HG03103 (cell line): ENCODE results near the gene CANX.
"Not testable (repeated sequence)": the region's sequence is repeated elsewhere in the genome, so short reads cannot be mapped to it uniquely, and the experiment has no call there.

Experiments used
- ATAC-seq: cut with Tn5 transposase; IDR thresholded peaks from one replicate; pipeline ENCODE4 v1.9.1; 2021; ENCODE audit warnings: low read depth; ENCODE audit not compliant: unreplicated experiment

The CANX gene

DNA sequence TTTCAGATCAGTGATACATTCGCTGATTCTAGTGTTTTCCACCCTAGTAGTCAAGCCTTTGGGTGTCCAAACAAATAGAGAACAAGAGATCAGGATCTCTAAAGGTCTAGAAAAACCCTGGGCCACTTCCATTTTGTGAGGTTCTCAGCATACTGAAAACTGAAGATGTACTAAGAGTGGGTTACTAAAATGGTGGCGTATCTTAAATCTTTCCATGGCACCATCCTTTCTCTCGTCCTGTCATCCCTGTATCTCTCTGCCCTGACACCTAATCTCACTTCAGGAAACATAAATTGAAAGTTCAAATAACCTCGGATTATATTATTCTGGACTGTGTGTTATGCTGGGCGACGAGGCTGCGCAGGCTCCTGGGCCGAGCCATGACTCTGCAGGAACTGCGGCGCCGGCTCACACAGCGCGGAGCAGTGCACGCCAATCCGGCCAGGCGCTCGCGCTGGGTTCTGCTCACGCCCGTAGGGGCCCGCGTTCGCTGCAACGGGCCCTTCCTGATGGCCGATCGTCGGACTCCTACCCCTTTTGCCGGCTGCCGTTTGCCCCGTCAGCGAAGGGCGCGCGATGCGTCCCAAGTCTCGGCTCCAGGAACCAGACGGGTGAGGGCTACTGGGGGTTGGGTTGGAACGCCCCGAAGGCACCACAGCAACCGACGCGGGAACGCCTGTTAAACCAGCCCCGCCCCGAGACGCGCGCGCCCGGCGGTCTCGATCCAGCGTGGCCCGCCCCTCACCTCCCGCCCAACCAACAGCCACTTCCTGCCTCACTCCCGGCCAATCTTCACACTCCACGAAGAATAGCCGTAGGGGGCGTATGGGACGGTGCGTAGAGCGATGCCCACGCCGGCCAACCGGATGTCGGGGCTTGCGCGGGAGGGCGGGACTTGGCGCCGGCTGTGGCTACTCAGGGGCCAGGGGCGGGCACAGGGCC lies 503 bp upstream of the CANX start:
- ATAC-seq = peak; percentile 83

DNA sequence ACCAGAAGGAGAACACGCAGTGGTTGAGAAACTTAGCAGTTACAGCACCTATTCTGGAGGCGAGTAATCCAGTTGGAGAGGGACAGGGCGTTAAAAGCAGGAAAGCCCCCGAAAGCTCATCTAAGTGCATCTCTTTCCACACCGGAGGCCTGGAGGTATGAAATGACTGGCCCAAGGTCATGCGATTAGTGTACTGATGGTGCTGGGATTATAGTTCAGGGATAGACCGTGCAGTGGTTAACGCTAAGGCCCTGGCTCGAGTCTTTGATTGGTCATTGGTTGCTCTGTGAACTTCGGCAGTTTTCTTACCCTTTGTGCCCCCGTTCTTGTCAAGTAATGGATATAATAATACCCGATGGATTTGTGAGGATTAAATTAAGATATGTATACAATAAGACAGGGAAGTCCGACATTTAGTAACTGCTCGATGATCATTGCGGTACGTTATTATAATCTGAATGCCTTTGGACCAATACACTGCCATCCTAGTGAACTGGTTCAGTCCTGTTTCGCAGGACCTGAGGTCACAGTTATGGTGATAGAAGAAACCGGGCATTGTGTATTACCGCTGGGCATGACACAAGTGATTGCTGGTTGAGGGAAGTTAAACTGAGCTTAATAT lies 960 bp downstream of the CANX start:
- no peak for ATAC-seq

DNA sequence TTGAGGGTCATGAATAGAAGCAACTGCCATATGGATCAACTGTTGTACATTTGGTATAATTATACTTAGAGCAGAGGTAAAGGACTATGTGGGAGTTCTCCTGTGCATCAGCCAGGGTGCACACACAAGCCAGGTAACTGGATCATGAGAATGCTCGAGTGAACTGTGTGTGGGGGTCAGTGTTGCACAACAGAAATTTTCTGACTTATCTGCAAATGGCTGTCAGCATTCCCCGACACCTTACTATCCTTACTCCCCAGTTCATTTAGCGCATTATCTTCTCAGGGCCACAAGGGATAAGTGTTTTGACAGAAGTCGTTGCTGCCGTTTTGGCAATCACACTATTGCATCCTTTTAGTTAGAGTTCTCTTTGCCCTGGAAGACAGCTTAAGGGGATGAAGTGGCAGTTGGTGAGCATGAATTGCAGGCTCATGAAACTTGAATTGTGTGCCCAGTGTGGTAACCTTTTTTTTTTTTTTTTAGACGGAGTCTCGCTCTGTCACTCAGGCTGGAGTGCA lies 1.7 kb downstream of the CANX start:
- ATAC-seq = no peak

DNA sequence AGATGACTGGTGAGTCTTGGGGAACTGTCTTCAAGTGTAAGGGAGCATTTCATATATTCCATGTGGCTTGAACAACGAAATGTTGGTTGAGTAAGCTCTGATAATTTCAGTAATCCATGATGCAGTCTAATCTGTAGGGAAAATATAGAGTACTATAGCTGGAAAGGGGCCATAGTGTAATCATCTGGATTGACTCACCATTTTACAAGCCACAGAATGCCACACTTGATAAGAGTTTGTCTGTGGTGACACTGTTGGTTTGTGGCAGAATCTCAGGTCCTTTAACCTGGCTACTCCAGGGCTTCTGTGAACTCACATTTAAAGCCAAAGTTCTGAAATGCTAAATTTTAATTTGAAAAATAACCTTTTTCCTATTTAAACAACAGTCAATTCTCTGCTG lies 17.5 kb downstream of the CANX start:
- no peak for ATAC-seq

DNA sequence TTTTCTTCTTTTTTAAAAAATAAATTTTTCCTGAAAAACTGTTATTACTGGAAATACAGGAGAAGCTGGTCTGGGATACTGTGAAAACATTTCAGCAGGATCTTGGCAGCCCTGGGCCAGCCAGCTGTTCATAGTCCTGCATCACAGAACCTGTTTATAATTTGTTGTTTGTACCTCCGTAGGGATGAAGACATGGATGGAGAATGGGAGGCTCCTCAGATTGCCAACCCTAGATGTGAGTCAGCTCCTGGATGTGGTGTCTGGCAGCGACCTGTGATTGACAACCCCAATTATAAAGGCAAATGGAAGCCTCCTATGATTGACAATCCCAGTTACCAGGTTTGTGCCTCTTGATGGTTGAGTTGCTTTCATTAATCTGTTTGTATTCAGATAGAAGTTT lies 21.5 kb downstream of the CANX start:
- ATAC-seq = no peak

DNA sequence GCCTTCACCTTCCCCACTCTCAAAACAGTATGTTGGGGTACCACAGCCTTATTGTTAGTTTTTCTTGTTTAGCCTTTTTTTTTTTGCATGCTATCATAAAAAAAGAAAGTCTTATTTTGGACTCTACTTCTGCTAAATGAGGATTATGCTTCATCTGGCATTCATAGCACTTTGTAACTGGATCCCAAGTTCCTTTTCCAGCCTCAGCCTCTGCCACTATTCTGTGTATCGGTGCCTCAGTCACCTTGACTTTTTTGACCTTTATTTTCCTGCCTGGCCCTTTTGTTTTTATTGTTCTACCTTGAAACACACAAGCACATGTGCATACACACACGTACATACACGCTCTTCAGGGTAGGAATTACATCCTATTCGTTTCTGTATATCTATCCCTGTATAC lies 25.4 kb downstream of the CANX start:
- ATAC-seq = no peak

DNA sequence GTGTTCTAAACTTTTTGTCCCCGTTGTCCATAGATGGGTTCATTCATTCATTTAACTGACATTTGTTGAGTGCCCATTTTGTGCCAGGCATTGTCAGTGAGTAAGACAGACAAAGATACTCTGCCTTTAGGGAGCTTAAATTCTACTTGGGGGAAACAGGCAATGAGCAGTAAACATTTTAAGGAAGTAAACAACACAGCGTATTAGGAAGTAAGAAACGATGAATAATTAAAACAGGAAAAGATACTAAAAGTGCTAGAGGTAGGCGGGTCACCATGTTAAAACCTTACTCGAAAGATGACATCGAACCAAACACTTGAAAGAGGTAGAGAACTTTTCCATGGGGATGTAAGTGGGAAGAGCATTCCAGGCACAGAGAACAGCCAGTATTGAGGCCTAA lies 28.3 kb downstream of the CANX start:
- ATAC-seq = no peak

DNA sequence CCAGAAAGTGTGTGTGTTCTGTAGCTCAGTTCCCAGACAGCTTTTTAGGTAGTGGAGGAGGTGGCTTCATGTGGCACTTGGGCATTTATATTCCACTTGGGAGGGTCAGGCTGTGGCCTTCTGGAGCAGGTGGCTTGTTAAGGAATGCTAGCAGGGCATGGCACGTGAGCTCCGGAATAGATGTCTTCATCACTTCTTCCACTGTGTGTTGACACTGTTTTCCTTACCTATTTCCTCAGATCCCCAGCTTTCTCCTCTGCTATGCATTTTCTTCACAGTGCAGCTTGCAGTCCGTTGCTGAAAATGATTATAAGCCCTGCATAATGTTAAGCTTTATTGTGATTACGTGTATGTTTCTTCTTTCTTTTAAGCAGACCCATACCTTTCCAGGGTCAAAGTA lies 30.5 kb downstream of the CANX start:
- no peak for ATAC-seq

DNA sequence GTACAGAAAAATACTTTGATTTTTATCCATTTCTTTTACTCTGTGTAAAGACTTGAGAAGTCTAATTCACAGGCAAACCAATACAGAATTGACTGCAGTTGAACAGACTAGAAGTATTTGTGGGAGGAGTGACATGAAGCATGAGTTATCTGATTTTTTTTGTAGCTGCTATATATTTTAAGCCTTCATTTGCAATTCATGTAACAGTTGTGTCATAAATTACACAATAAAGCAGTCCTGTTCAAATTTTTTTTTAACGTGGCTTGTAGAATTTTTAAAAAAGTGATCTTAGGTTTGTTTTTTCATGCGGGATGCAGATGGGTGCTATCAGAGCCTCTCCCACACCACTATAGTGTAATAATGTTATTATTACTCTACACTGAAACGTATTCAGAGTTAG lies 31.0 kb downstream of the CANX start:
- no peak for ATAC-seq

DNA sequence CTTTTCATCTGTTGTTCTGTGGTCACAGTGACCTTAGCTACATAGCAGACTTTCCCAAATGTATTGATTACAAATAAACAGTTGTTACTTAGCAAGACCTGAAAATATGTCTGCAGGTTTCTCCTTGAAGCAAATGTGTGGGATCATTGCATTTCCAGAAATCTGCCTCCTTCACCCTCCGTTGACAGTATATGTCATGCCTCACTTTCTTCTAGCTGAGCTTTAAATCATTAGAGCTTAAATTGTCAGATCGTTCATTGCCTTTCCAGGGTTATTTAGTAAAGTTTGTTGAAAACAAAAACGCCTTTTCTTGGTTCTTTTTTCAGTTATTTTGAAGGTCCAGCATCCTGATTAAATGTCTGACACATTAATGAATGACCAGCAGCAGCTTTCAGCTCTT lies 31.6 kb downstream of the CANX start:
- ATAC-seq = no peak

DNA sequence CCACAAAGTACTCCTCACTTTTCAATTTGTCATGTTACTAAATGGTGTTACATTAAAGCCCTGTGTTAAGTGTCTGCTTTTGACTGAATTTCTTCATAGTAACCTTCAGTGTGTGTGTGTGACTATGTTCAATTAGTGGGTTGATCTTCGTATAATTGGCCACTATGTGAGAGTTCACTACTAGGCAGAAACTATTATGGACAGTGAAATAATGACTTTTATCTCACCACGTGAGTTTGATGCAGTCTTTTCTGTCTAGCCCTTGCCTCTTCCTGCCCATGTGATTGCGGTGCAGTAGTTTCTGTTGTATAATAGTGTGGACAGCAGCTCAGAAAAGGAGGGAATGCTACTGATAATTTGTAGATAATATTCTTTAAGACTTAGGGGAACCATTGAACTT lies 32.1 kb downstream of the CANX start:
- no peak for ATAC-seq

DNA sequence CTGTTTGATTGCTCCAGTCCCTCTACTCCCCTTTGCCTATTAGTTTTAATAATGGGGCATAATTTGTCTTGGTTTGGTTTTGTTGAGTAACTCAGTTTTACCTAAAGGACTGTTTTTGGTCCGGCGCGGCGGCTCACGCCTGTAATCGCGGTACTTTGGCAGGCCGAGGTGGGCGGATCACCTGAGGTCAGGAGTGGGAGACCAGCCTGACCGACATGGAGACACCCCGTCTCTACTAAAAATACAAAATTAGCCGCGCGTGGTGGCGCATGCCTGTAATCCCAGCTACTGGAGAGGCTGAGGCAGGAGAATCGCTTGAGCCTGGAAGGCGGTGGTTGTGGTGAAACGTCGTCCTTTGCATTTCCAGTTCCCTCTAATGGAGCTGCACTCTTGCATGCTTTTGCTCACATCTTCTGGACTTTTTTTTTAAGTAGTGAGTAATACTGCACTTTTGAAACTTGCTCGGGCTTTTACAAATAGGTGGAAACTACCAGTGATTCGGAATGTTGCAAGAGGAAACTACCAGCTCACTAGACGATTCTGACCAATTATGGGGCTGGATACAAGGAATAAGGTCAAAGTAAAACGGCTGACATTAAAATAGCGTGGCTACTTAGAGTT lies 33.1 kb downstream of the CANX start:
- ATAC-seq = peak; percentile 10

DNA sequence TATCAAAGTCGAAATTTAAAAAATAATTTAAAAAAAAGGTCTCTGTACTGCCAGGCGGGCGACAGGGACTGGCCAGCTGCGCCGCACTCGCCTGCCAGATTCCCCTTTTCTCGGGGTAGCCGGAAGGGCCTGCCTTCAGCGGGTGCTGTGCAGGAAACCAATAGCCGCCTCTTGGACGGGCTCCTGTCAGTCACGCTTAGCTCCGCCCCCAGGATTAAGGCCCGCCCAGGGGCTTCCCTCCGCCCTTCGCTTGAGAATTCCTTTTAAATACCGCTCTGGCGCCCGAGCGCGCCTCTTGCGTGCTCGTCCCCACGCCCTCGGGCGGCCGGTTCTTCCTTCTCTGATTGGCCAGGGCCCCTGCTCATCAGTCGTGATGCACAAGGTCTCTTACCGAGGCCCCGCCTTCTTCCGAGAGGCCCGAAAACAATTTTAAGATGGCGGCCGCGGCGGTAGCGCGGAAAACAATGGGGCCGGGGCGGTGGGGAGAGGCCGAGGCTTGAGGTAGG lies 33.7 kb downstream of the CANX start, which contains the start of gene MAML1:
MAML1 (plus strand) TSS at position 411 of the 506 bp plus-strand sequence. CDS start 291 bp downstream, outside the sequence.
- peak; percentile 90 for ATAC-seq

DNA sequence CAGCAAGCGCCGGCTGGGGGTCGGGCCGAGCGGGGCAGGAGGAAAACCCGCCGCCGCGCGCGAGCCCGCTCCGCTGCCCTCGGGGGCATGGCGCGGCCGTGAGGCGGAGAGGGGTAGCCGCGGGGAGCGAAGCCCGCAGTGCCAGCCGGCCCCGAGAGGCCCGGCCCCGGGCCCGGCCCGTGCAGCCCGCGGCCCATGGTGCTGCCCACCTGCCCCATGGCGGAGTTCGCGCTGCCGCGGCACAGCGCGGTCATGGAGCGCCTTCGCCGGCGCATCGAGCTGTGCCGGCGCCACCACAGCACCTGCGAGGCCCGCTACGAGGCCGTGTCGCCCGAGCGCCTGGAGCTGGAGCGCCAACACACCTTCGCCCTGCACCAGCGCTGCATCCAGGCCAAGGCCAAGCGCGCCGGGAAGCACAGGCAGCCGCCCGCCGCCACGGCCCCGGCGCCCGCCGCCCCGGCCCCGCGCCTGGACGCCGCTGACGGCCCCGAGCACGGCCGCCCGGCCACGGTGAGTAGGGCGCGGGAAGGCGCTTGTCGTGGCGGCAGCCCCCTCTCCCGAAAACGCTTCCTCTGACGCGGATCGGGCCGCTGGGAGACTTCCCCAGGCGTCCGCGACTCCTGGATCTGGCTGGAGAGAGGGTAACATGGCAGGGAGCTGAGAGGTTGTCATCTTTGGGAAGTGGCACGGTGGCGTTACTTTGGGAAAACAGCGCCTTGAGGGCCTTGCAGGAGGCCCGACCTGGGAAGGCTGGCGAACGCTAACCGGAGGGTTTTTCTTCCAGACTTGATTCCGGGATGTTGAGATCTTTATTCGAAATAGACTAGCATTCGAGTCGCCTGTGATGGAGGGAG lies 34.4 kb downstream of the CANX start:
- ATAC-seq = peak; percentile 22

DNA sequence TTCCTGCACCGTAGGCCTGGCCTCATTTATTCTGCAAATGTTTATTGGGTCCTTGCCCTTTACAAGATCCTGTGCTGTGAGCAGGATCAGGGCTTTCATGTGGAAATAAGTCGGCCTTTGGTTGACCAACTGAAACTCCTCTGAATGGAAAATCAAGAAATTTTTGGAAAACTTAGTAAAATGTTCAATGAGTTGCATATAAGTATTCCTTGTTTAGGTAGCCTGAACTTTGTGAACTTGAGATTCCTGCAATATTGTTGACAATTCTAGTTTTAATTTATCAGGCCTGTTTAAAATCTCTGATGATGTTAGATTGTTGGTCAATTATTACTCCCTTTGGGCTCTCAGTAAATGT lies 35.0 kb downstream of the CANX start:
- no peak for ATAC-seq

DNA sequence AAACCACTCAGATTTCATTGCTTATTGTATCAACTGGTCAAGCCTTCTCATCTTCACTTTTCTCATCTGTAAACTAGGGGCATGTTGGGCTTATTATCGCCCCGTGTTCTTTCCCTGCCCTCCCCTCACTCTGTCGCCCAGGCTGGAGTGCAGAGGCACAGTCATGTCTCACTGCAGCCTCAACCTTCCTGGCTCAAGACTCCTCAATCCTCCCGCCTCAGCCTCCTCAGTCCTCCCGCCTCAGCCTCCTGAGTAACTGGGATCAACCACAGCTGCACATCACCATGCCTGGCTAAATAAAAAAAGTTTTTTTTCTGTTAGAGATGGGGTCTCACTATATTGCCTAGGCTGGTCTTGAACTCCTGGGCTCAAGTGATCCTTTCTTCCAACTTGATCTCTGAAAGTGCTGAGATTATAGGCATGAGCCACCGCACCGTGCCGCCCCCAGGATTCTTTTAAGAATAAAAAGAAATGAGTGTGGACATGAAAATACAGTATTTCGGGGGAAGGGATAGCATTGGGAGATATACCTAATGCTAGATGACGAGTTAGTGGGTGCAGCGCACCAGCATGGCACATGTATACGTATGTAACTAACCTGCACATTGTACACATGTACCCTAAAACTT lies 35.9 kb downstream of the CANX start:
- ATAC-seq = no peak

DNA sequence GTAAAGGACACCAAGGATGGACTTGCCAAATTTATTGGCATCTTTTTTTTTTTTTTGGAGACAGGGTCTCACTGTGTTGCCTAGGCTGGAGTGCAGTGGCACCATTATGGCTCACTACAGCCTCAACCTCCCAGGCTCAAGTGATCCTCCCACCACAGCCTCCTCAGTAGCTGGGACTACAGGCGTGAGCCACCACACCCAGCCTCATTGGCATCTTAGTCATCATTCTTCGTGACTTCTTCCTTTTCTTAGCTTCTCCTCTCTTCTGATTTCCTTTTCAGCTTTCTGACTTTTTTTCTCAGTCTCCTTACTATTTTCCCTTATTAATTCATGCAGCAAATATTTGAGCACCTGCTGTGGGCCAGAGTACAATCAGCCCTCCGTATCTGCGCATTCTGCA lies 40.0 kb downstream of the CANX start:
- ATAC-seq = no peak

DNA sequence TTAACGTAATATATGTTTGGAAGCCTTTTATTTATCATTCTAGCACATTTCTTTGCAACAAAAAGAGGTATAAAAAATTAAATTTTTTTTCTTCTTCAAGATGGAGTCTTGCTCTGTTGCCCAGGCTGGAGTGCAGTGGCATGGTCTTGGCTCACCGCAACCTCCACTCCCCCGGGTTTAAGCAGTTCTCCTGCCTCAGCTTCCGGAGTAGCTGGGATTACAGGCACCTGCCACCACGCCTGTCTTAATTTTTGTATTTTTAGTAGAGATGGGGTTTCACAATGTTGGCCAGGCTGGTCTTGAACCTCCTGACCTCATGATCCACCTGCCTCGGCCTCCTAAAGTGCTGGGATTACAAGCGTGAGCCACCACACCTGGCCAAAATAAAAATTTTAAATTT lies 45.3 kb downstream of the CANX start:
- ATAC-seq = not testable (repeated sequence)

DNA sequence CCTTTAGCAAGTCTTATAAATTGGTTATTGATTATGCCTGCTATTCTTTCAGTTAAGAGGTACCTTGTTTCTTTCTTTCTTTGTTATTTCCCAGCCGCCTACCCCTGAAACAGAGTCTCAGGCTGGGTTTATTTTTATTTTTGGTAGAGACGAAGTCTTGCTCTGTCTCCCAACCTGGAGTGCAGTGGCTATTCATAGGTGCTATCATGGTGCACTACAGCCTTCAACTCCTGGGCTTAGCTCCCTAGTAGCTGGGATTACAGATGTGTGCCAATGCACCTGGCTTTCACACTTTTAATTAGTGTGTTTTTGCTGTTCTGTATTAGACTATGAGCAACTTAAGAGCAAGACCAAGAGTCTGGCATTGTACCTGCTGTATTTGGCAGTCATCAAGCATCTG lies 48.1 kb downstream of the CANX start:
- ATAC-seq = no peak

DNA sequence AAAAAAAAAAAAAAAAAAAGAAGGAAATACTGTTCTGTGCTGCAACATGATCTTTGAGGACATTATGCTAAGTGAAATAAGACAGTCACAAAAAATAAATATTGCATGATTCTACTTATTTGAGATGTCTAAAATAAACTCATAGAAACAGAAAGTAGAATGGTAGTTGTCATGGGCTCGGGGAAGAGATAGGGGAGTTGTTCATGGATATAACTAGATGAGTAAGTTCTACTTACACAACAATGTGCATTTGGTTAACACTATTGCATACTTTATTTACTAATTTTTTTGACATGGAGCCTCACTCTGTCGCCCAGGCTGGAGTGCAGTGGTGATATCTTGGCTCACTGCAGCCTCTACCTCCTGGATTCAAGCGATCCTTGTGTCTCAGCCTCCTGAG lies 49.0 kb downstream of the CANX start:
- no peak for ATAC-seq
